ENCODE measurements around the gene CFAP20DC.
"Not testable (repeated sequence)": the region's sequence is repeated elsewhere in the genome, so short reads cannot be mapped to it uniquely, and the experiment has no call there.

Gene CFAP20DC

DNA sequence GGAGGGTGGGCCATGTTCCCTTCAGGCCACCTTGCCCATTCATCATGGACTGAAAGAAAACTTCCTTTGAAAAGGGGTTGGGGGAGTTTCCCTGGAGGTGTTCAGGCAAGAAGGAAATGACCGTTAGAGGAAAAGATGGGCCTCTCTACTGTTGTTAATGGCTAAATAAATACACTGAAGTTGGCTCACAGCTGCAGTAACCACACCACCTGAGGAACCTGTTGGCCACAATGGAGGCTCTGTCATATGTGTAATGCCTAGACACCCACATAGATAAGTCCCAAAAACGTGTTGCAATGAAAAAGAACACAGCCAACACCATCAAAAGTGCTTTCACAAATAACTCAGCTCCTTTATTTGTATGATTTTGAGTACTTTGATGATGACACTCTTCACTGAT, 345.1 kb downstream of the CFAP20DC start:
- DNase-seq (ENCODE audit: low spot score) = no peak
- TF ChIP-seq, protein P1, sequence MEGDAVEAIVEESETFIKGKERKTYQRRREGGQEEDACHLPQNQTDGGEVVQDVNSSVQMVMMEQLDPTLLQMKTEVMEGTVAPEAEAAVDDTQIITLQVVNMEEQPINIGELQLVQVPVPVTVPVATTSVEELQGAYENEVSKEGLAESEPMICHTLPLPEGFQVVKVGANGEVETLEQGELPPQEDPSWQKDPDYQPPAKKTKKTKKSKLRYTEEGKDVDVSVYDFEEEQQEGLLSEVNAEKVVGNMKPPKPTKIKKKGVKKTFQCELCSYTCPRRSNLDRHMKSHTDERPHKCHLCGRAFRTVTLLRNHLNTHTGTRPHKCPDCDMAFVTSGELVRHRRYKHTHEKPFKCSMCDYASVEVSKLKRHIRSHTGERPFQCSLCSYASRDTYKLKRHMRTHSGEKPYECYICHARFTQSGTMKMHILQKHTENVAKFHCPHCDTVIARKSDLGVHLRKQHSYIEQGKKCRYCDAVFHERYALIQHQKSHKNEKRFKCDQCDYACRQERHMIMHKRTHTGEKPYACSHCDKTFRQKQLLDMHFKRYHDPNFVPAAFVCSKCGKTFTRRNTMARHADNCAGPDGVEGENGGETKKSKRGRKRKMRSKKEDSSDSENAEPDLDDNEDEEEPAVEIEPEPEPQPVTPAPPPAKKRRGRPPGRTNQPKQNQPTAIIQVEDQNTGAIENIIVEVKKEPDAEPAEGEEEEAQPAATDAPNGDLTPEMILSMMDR (IDR thresholded peaks at IDR 0.05; ENCODE audit: extremely low read depth, missing control alignments) = no peak

DNA sequence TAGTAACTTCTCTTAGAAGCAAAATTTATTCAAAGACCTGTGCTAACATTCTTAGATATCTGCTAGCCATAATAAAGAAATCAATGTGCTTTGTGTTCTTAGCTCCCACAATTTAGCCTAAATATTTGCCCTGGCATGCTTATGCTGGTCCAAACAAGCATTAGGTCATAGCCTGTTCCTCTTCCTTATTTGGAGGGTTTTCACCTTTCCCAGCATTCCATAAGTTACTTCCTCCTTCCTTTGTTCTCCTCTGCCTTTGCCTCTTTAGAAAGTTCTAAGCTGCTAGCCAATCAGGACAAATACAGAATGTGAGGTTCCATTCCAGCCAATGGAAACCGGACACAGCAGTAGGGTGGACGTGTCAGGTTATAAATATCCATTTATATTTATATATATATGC, 345.5 kb downstream of the CFAP20DC start:
- DNase-seq (ENCODE audit: low spot score) = not testable (repeated sequence)

DNA sequence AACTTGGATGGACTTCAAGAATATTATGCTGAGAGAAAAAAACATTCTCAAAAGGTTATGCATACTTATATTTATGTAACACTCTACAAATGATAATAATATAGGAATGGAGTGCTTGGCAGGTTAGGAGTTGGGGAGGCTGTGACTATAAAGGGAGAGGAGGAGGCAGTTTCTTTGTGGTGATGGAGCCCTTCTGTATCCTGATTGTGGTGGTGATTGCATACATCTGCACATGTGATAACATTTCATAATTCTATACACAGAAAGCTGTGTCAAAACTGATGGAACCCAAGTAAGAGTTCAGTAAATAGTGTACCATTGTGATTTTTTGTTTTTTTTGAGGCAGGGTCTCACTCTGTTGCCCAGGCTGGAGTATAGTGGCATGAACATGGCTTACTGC, 351.6 kb downstream of the CFAP20DC start:
- no peak for DNase-seq (ENCODE audit: low spot score)
- TF ChIP-seq, protein P1 (IDR thresholded peaks at IDR 0.05; ENCODE audit: extremely low read depth, missing control alignments) = no peak

DNA sequence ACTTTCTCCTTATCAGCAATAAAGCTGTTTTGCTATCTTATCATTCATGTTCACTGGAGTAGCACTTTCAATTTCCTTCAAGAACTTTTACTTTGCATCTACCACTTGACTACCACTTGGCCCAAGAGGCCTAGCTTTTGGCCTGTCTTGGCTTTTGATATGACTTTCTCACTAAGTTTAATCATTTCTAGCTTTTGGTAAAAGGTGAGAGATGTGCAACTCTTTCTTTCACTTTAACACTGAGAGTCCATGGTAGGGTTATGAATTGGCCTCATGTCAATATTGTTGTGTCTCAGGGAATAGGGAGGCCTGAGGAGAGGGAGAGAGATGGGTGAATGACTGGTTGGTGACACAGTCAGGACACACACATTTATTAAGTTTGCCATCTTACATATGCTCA, 352.3 kb downstream of the CFAP20DC start:
- DNase-seq (ENCODE audit: low spot score) = no peak
- TF ChIP-seq, protein P1 (IDR thresholded peaks at IDR 0.05; ENCODE audit: extremely low read depth, missing control alignments) = no peak

DNA sequence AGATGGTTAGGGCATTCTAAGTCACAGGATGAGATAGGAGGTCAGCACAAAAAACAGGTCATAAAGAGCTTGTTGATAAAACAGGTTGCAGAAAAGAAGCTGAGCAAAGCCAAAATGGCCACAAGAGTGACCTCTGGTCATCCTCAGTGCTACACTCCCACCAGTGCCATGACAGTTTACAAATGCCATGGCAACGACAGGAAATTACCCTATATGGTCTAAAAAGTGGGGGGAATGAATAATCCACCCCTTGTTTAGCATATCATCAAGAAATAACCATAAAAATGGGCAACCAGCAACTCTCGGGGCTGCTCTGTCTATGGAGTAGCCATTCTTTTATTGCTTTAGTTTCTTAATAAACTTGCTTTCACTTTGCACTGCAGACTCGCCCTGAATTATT, 353.0 kb downstream of the CFAP20DC start:
- not testable (repeated sequence) for DNase-seq (ENCODE audit: low spot score)

DNA sequence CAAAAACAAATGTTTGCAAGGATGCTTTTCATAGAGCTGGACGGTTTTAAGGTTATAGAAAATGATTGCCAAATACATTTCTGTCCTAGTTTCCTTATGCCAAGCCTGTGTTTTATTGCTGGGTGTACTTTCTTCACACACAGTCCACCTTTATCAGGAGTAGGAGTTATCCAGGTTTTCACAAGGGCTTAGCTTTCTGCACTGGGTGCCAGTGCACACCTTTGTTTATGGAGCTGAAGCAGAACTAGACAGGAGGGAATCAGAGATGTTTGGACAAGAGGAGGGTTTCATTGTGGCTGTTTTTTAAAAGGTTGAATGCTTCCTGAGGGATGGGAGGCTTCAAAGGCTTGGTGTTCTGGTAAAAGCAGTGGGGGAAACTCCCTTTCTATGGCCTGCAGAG, 353.7 kb downstream of the CFAP20DC start:
- no peak for DNase-seq (ENCODE audit: low spot score)
- TF ChIP-seq, protein P1 (IDR thresholded peaks at IDR 0.05; ENCODE audit: extremely low read depth, missing control alignments) = no peak

DNA sequence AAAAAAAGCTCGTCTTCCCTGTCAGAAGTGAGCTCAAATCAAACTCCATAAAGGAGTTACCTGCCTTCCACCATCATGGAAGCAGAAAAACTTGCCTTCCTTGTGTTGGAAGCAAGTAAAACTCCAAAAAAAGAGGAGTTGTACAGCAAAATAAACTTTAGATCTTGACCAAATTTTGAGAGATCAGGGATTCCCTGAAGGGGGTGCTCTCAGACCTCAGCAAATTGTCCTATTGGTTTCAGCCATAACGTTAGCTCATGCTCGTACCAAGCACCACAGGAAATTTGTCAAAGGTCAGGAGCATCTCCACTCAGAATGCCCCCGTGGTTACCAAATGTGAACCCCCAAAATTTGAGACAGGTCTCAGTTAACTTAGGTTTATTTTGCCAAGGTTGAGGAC, 354.5 kb downstream of the CFAP20DC start:
- DNase-seq (ENCODE audit: low spot score) = not testable (repeated sequence)

DNA sequence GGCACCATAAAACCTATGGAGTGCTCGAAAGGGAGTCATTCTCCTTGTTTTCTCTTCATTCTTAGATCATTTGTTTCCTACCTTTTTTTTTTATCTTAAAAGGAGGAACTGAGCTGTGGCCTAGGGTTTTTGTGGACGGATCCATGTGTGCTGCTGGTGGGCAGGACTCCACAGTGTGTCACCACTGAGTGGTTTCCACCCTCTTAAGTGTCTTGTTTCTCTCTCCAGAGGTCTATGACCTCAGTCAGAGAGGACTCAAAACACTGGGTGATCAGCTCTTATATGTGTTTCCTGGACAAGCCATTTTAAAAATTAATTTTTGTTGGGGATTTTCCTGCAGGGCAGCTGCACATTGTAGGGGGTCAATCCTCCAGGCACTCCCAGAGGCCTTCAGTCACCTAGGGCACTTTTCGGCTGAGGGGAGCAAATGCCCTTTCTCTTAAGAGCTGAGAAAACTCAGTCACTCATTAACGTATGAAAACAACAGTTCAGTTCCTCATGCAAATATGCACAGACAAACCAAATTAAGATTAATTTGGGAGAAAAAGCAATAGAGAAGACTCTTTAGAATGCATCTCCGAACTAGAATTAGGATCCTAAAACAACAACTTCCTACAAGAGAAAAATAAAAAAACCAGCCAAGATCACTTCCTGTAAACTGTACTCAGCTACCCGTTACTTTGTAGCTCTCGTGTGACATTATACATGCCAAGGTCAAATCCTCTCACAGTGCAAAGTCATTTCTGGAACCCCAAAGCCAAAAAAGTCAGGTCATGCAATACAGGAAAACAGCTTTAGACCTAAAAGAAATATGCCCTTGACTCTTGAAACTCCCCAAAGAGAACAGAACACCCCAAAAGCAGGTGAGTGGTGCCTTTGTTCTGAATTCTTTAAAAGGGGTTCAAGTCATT, 355.6 kb downstream of the CFAP20DC start:
- TF ChIP-seq, protein P1 (IDR thresholded peaks at IDR 0.05; ENCODE audit: extremely low read depth, missing control alignments) = no peak

DNA sequence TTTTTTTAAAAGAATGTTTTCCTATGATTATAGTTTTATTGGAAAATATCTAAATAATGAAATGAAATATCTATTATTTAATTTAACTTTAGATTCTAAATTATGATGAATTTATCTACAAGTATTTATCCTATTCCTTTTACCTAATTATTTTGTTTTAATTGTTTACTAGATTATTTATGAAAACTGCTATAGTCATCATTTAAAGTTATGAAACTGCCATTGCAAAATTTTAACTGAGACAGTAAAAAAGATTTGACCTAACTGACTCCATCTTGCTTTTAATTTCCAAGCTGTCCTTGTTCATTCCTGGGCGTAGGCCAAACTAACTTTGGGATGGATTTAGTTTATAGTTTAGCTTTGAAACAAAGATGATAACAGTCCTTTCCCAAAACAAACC, 357.3 kb downstream of the CFAP20DC start:
- no peak for DNase-seq (ENCODE audit: low spot score)
- TF ChIP-seq, protein P1 (IDR thresholded peaks at IDR 0.05; ENCODE audit: extremely low read depth, missing control alignments) = no peak

More for the DNA sequence above, 355.6 kb downstream of the CFAP20DC start:
- DNase-seq (ENCODE audit: low spot score) = no peak

Data from GM20000 (cell line).